Measurements from ENCODE around the gene SSR3.

Gene SSR3

DNA sequence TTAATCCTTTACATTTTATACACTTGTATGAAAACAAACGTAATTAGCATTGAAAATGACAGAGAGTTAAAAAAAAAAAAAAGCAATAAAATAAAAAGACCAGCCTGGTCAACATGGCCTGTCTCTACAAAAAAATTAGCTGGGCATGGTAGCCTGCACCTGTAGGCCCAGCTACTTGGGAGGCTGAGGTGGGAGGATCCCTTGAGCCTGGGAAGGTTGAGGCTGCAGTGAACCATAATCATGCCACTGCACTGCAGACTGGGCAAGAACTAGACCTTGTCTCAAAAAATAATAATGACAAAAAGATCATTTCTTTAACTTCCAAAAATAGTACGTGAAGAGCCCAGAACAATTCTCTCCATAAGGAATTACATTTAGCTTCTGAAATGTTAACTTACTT is 1.9 kb downstream of the SSR3 start:
- Histone ChIP-seq H3K36me3 (ENCODE audit: insufficient read depth, low read length) (peaks cover 11% of the 10 kb centered on the region), H4K20me1 (ENCODE audit: insufficient read depth, low read length, poor library complexity, severe bottlenecking) (peaks cover 53% of the 10 kb centered on the region), H3K79me2 (ENCODE audit: insufficient read depth, low read length) (peaks cover 69% of the 10 kb centered on the region), H3F3A (ENCODE audit: low read depth) (no peaks in the 10 kb centered on the region), H3K9ac (ENCODE audit: low read depth, low read length, poor library complexity, severe bottlenecking) (peak overlapping the region; percentile 87), H3K4me1 (ENCODE audit: insufficient read depth, low read length, poor library complexity, severe bottlenecking) (peaks cover 66% of the 10 kb centered on the region), H3K9me3 (ENCODE audit: insufficient read depth, low read depth, low read length) (no peaks in the 10 kb centered on the region), H3K27me3 (ENCODE audit: insufficient read depth, low read length, poor library complexity, severe bottlenecking) (no peaks in the 10 kb centered on the region), H3K4me3 (ENCODE audit: low read length, poor library complexity, severe bottlenecking) (peak overlapping the region; percentile 94), H3K4me2 (ENCODE audit: low read depth, low read length, poor library complexity, severe bottlenecking) (peak overlapping the region; percentile 93), H3K9me2 (replicated peaks; ENCODE audit: low read depth, low read length) (no peaks in the 10 kb centered on the region), H2AFZ (ENCODE audit: low read length) (no peak overlapping the region)
- TF ChIP-seq, protein P1, sequence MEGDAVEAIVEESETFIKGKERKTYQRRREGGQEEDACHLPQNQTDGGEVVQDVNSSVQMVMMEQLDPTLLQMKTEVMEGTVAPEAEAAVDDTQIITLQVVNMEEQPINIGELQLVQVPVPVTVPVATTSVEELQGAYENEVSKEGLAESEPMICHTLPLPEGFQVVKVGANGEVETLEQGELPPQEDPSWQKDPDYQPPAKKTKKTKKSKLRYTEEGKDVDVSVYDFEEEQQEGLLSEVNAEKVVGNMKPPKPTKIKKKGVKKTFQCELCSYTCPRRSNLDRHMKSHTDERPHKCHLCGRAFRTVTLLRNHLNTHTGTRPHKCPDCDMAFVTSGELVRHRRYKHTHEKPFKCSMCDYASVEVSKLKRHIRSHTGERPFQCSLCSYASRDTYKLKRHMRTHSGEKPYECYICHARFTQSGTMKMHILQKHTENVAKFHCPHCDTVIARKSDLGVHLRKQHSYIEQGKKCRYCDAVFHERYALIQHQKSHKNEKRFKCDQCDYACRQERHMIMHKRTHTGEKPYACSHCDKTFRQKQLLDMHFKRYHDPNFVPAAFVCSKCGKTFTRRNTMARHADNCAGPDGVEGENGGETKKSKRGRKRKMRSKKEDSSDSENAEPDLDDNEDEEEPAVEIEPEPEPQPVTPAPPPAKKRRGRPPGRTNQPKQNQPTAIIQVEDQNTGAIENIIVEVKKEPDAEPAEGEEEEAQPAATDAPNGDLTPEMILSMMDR (conservative IDR thresholded peaks at IDR 0.05; ENCODE audit: low read length): no peak
- TF ChIP-seq EZH2phosphoT487 (IDR thresholded peaks at IDR 0.05; ENCODE audit: borderline replicate concordance): no peak

DNA sequence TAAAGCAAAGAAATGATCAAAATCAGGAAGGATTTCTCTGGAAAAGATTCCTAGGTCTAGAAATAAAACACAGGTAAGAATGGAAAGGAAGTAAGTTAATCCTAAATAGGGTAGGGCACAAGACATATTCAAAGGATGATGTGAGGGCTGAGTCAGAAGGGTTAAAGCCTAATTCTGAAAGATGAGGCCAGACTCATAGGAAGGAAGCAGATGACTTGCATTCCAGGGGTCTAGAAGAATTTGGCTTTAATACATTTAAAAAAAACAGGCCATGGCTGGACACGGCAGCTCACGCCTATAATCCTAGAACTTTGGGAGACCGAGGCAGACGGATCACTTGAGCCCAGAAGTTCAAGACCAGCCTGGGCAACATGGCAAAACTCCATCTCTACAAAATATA is 3.2 kb downstream of the SSR3 start:
- H3K4me2 ChIP-seq (ENCODE audit: low read depth, low read length, poor library complexity, severe bottlenecking): peak overlapping the region; percentile 93

DNA sequence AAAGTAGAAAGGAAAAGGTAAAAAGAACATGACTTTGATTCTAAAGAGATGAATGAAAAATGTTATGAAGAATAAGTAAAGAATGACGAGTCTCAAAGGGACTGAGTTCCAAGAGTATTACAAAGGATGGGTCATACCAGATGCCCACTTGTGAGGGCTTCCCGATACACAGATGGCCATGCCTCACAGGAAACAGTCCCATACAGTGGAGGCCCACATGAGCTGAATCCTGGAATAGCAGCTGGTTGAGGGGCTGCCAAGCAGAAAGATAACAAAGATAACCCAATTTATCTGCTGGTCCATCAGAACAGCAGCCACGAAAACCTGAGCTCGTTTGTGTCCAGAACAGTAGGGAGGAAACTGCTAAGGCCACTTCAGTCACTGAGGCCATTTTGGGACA is 3.7 kb downstream of the SSR3 start:
- Histone ChIP-seq H4K20me1 (ENCODE audit: insufficient read depth, low read length, poor library complexity, severe bottlenecking) (peaks cover 64% of the 10 kb centered on the region), H3K9me2 (replicated peaks; ENCODE audit: low read depth, low read length) (no peaks in the 10 kb centered on the region), H3K4me3 (ENCODE audit: low read length, poor library complexity, severe bottlenecking) (peak overlapping the region; percentile 94), H3K4me2 (ENCODE audit: low read depth, low read length, poor library complexity, severe bottlenecking) (peak overlapping the region; percentile 93), H3K36me3 (ENCODE audit: insufficient read depth, low read length) (peaks cover 28% of the 10 kb centered on the region), H3K9me3 (ENCODE audit: insufficient read depth, low read depth, low read length) (no peaks in the 10 kb centered on the region), H2AFZ (ENCODE audit: low read length) (no peak overlapping the region), H3K9ac (ENCODE audit: low read depth, low read length, poor library complexity, severe bottlenecking) (peak overlapping the region; percentile 40), H3F3A (ENCODE audit: low read depth) (no peaks in the 10 kb centered on the region), H3K4me1 (ENCODE audit: insufficient read depth, low read length, poor library complexity, severe bottlenecking) (peaks cover 74% of the 10 kb centered on the region), H3K27me3 (ENCODE audit: insufficient read depth, low read length, poor library complexity, severe bottlenecking) (no peaks in the 10 kb centered on the region), H3K79me2 (ENCODE audit: insufficient read depth, low read length) (peaks cover 87% of the 10 kb centered on the region)
- TF ChIP-seq, protein P1 (conservative IDR thresholded peaks at IDR 0.05; ENCODE audit: low read length): no peak
- TF ChIP-seq EZH2phosphoT487 (IDR thresholded peaks at IDR 0.05; ENCODE audit: borderline replicate concordance): no peak

More for the DNA sequence above, 3.2 kb downstream of the SSR3 start:
- H3K9me3 ChIP-seq (ENCODE audit: insufficient read depth, low read depth, low read length): no peaks in the 10 kb centered on the region
- H3F3A ChIP-seq (ENCODE audit: low read depth): no peaks in the 10 kb centered on the region
- H3K79me2 ChIP-seq (ENCODE audit: insufficient read depth, low read length): peaks cover 82% of the 10 kb centered on the region
- peak overlapping the region; percentile 94 for H3K4me3 ChIP-seq (ENCODE audit: low read length, poor library complexity, severe bottlenecking)
- H2AFZ ChIP-seq (ENCODE audit: low read length): no peak overlapping the region
- no peak for TF ChIP-seq EZH2phosphoT487 (IDR thresholded peaks at IDR 0.05; ENCODE audit: borderline replicate concordance)
- H3K27me3 ChIP-seq (ENCODE audit: insufficient read depth, low read length, poor library complexity, severe bottlenecking): no peaks in the 10 kb centered on the region
- peaks cover 60% of the 10 kb centered on the region for H4K20me1 ChIP-seq (ENCODE audit: insufficient read depth, low read length, poor library complexity, severe bottlenecking)
- peaks cover 23% of the 10 kb centered on the region for H3K36me3 ChIP-seq (ENCODE audit: insufficient read depth, low read length)
- no peaks in the 10 kb centered on the region for H3K9me2 ChIP-seq (replicated peaks; ENCODE audit: low read depth, low read length)
- peak overlapping the region; percentile 87 for H3K9ac ChIP-seq (ENCODE audit: low read depth, low read length, poor library complexity, severe bottlenecking)
- peaks cover 74% of the 10 kb centered on the region for H3K4me1 ChIP-seq (ENCODE audit: insufficient read depth, low read length, poor library complexity, severe bottlenecking)

GRCh38 chr3:156548902-156549301 is 6.0 kb downstream of the SSR3 start:
- peak overlapping the region; percentile 28 for H3K4me3 ChIP-seq (ENCODE audit: low read length, poor library complexity, severe bottlenecking)
- H3K79me2 ChIP-seq (ENCODE audit: insufficient read depth, low read length): peaks cover 100% of the 10 kb centered on the region
- no peak overlapping the region for H2AFZ ChIP-seq (ENCODE audit: low read length)
- TF ChIP-seq, protein P1 (conservative IDR thresholded peaks at IDR 0.05; ENCODE audit: low read length): no peak
- no peak for TF ChIP-seq EZH2phosphoT487 (IDR thresholded peaks at IDR 0.05; ENCODE audit: borderline replicate concordance)
- H3K9me2 ChIP-seq (replicated peaks; ENCODE audit: low read depth, low read length): no peaks in the 10 kb centered on the region
- H3F3A ChIP-seq (ENCODE audit: low read depth): no peaks in the 10 kb centered on the region
- peaks cover 47% of the 10 kb centered on the region for H3K36me3 ChIP-seq (ENCODE audit: insufficient read depth, low read length)
- H3K9me3 ChIP-seq (ENCODE audit: insufficient read depth, low read depth, low read length): no peaks in the 10 kb centered on the region
- peaks cover 70% of the 10 kb centered on the region for H4K20me1 ChIP-seq (ENCODE audit: insufficient read depth, low read length, poor library complexity, severe bottlenecking)
- no peak overlapping the region for H3K9ac ChIP-seq (ENCODE audit: low read depth, low read length, poor library complexity, severe bottlenecking)
- H3K27me3 ChIP-seq (ENCODE audit: insufficient read depth, low read length, poor library complexity, severe bottlenecking): no peaks in the 10 kb centered on the region
- peaks cover 71% of the 10 kb centered on the region for H3K4me1 ChIP-seq (ENCODE audit: insufficient read depth, low read length, poor library complexity, severe bottlenecking)
- peak overlapping the region; percentile 93 for H3K4me2 ChIP-seq (ENCODE audit: low read depth, low read length, poor library complexity, severe bottlenecking)
